ENCODE results near the gene GSTA4.
"Not testable (repeated sequence)": the region's sequence is repeated elsewhere in the genome, so short reads cannot be mapped to it uniquely, and the experiment has no call there.

GSTA4 gene

GRCh38 chr6:52995089-52995912, at the start of gene GSTA4:
GSTA4 (minus strand) TSS chr6:52995284; CDS start chr6:52994243, 1,041 bp downstream.
- in situ Hi-C loops (cut with MboI; ENCODE audit: low sequenced_read_pairs): not testable (repeated sequence)

GRCh38 chr6:53044572-53044971, 49.5 kb upstream of the GSTA4 start:
- in situ Hi-C loops (cut with MboI; ENCODE audit: low sequenced_read_pairs): no loop called here

- in situ Hi-C loops (cut with MboI; ENCODE audit: low sequenced_read_pairs): no loop called here
These were observed 49.0 kb upstream of the GSTA4 start for GRCh38 chr6:53044071-53044470.

GRCh38 chr6:53043581-53043980, 48.5 kb upstream of the GSTA4 start:
- in situ Hi-C loops (cut with MboI; ENCODE audit: low sequenced_read_pairs): no loop called here

- in situ Hi-C loops (cut with MboI; ENCODE audit: low sequenced_read_pairs): no loop called here
These were observed 47.0 kb upstream of the GSTA4 start for GRCh38 chr6:53042112-53042511.

GRCh38 chr6:53041356-53041755, 46.3 kb upstream of the GSTA4 start:
- in situ Hi-C loops (cut with MboI; ENCODE audit: low sequenced_read_pairs): no loop called here

- in situ Hi-C loops (cut with MboI; ENCODE audit: low sequenced_read_pairs): no loop called here
These were observed 43.5 kb upstream of the GSTA4 start for GRCh38 chr6:53038596-53038995.

GRCh38 chr6:53038141-53038540, 43.1 kb upstream of the GSTA4 start:
- in situ Hi-C loops (cut with MboI; ENCODE audit: low sequenced_read_pairs): no loop called here

- in situ Hi-C loops (cut with MboI; ENCODE audit: low sequenced_read_pairs): no loop called here
These were observed 40.6 kb upstream of the GSTA4 start for GRCh38 chr6:53035549-53036213.

GRCh38 chr6:53033764-53034163, 38.7 kb upstream of the GSTA4 start:
- in situ Hi-C loops (cut with MboI; ENCODE audit: low sequenced_read_pairs): no loop called here

GRCh38 chr6:53032849-53033248, 37.8 kb upstream of the GSTA4 start:
- in situ Hi-C loops (cut with MboI; ENCODE audit: low sequenced_read_pairs): no loop called here

GRCh38 chr6:53031281-53031680, 36.2 kb upstream of the GSTA4 start:
- in situ Hi-C loops (cut with MboI; ENCODE audit: low sequenced_read_pairs): no loop called here

- in situ Hi-C loops (cut with MboI; ENCODE audit: low sequenced_read_pairs): no loop called here
These were observed 34.7 kb upstream of the GSTA4 start for GRCh38 chr6:53029761-53030160.

GRCh38 chr6:53029257-53029656, 34.2 kb upstream of the GSTA4 start:
- in situ Hi-C loops (cut with MboI; ENCODE audit: low sequenced_read_pairs): no loop called here

GRCh38 chr6:53028467-53028866, 33.4 kb upstream of the GSTA4 start:
- in situ Hi-C loops (cut with MboI; ENCODE audit: low sequenced_read_pairs): no loop called here

- in situ Hi-C loops (cut with MboI; ENCODE audit: low sequenced_read_pairs): no loop called here
These were observed 32.1 kb upstream of the GSTA4 start for GRCh38 chr6:53027131-53027718.

GRCh38 chr6:53026526-53026925, 31.4 kb upstream of the GSTA4 start:
- in situ Hi-C loops (cut with MboI; ENCODE audit: low sequenced_read_pairs): no loop called here

GRCh38 chr6:53023323-53023722, 28.2 kb upstream of the GSTA4 start:
- in situ Hi-C loops (cut with MboI; ENCODE audit: low sequenced_read_pairs): no loop called here

GRCh38 chr6:53020005-53020744, 25.1 kb upstream of the GSTA4 start:
- in situ Hi-C loops (cut with MboI; ENCODE audit: low sequenced_read_pairs): no loop called here

GRCh38 chr6:53018446-53018845, 23.4 kb upstream of the GSTA4 start:
- in situ Hi-C loops (cut with MboI; ENCODE audit: low sequenced_read_pairs): no loop called here

- in situ Hi-C loops (cut with MboI; ENCODE audit: low sequenced_read_pairs): no loop called here
These were observed 20.4 kb upstream of the GSTA4 start for GRCh38 chr6:53015486-53015885.

Measured in hTERT RPE-1 (cell line).